Liver (tissue), 9 donors: ENCODE data around the gene RPL27A. TPM values are rescaled to one million over a fixed set of nuclear protein-coding genes. Genes with fewer than 3 reads are reported as not detected.

Experiments used
- DNase-seq: peaks from one replicate; pipeline ENCODE4 v3.0.0-alpha.2; 2017; ENCODE audit warnings: low spot score
- H3K27ac ChIP-seq, 2 donors: one replicate each; pipeline ENCODE4 v1.7.0; 2013; ENCODE audit warnings: inconsistent platforms in 2 of 2, low read length in 2 of 2, control low read depth in 1 of 2, low read depth in 1 of 2, mild to moderate bottlenecking in 1 of 2
- H3K27me3 ChIP-seq, 4 donors: one replicate each; pipeline versions ENCODE4 v1.6.1 to v1.7.0; 2013; ENCODE audit warnings: low read length in 3 of 4, inconsistent platforms in 1 of 4, mild to moderate bottlenecking in 1 of 4, moderate library complexity in 1 of 4; ENCODE audit not compliant: control insufficient read depth in 4 of 4, insufficient read depth in 4 of 4
- H3K36me3 ChIP-seq, 4 donors: one replicate each; pipeline versions ENCODE4 v1.6.1 to v1.7.0; 2013; ENCODE audit warnings: low read length in 3 of 4, mild to moderate bottlenecking in 3 of 4, low read depth in 1 of 4, moderate library complexity in 1 of 4; ENCODE audit not compliant: control insufficient read depth in 4 of 4, insufficient read depth in 3 of 4
- H3K4me1 ChIP-seq, 4 donors: one replicate each; pipeline versions ENCODE4 v1.6.1 to v1.7.0; 2013; ENCODE audit warnings: low read length in 3 of 4, mild to moderate bottlenecking in 3 of 4, moderate library complexity in 1 of 4; ENCODE audit not compliant: control insufficient read depth in 4 of 4, insufficient read depth in 4 of 4
- H3K4me3 ChIP-seq, 3 donors: one replicate each; pipeline versions ENCODE4 v1.6.1 to v1.7.0; 2013; ENCODE audit warnings: low read length in 3 of 3, control low read depth in 1 of 3, low read depth in 1 of 3, mild to moderate bottlenecking in 1 of 3
- H3K9ac ChIP-seq, 2 donors: one replicate each; pipeline ENCODE4 v1.7.0; 2013; ENCODE audit warnings: low read length in 2 of 2, mild to moderate bottlenecking in 2 of 2, moderate library complexity in 2 of 2, control low read depth in 1 of 2, low read depth in 1 of 2
- H3K9me3 ChIP-seq, 4 donors: one replicate each; pipeline versions ENCODE4 v1.6.1 to v1.7.0; 2013; ENCODE audit warnings: low read length in 3 of 4; ENCODE audit not compliant: control insufficient read depth in 4 of 4
- CTCF ChIP-seq: fragments of 150-350 bp; IDR thresholded peaks from 2 replicates; pipeline ENCODE4 v1.5.1; 2017; ENCODE audit warnings: improper control_type of control experiment, low read depth, low read length; ENCODE audit not compliant: missing input control
- EGR1 ChIP-seq, 2 donors: IDR thresholded peaks; 2 replicates each; pipeline ENCODE4 v1.6.1; 2016 to 2018; ENCODE audit warnings: antibody characterized with exemption in 2 of 2, low read depth in 2 of 2
- FOXA1 ChIP-seq: IDR thresholded peaks from 2 replicates; pipeline ENCODE4 v1.6.1; 2016; ENCODE audit warnings: antibody characterized with exemption
- FOXA2 ChIP-seq: IDR thresholded peaks from 2 replicates; pipeline ENCODE4 v1.6.1; 2016; ENCODE audit warnings: antibody characterized with exemption
- HNF4A ChIP-seq, 2 donors: conservative IDR thresholded peaks; 2 replicates each; pipeline ENCODE4 v1.6.1; 2016; ENCODE audit warnings: antibody characterized with exemption in 2 of 2, mild to moderate bottlenecking in 2 of 2
- HNF4G ChIP-seq: IDR thresholded peaks from 2 replicates; pipeline ENCODE4 v1.6.1; 2016; ENCODE audit warnings: antibody characterized with exemption
- JUND ChIP-seq, 2 donors: IDR thresholded peaks; 2 replicates each; pipeline ENCODE4 v1.6.1; 2016; ENCODE audit warnings: antibody characterized with exemption in 2 of 2
- MAX ChIP-seq: IDR thresholded peaks from 2 replicates; pipeline ENCODE4 v1.6.1; 2016; ENCODE audit warnings: antibody characterized with exemption
- NR2F2 ChIP-seq: IDR thresholded peaks from 2 replicates; pipeline ENCODE4 v1.6.1; 2016; ENCODE audit warnings: antibody characterized with exemption
- RAD21 ChIP-seq, 2 donors: IDR thresholded peaks; 2 replicates each; pipeline ENCODE4 v1.6.1; 2016; ENCODE audit warnings: antibody characterized with exemption in 2 of 2, mild to moderate bottlenecking in 2 of 2
- REST ChIP-seq: IDR thresholded peaks from 2 replicates; pipeline ENCODE4 v1.6.1; 2016; ENCODE audit warnings: antibody characterized with exemption, mild to moderate bottlenecking
- RXRA ChIP-seq, 2 donors: IDR thresholded peaks; 2 replicates each; pipeline ENCODE4 v1.6.1; 2017 to 2018; ENCODE audit warnings: antibody characterized with exemption in 2 of 2, mild to moderate bottlenecking in 1 of 2
- TAF1 ChIP-seq: conservative IDR thresholded peaks from 2 replicates; pipeline ENCODE4 v1.6.1; 2016; ENCODE audit warnings: antibody characterized with exemption, mild to moderate bottlenecking
- YY1 ChIP-seq: IDR thresholded peaks from 2 replicates; pipeline ENCODE4 v1.6.1; 2016; ENCODE audit warnings: antibody characterized with exemption, mild to moderate bottlenecking
- ZBTB33 ChIP-seq: IDR thresholded peaks from 2 replicates; pipeline ENCODE4 v1.6.1; 2016; ENCODE audit warnings: antibody characterized with exemption
- WGBS: extraction: QIAGEN DNeasy Blood & Tissue Kit; methylation state at CpG from one replicate; pipeline ENCODE4 v1.1.7; 2013; 5-methylcytosine and 5-hydroxymethylcytosine counted together
- polyA plus RNA-seq, 2 donors: library from polyadenylated mRNA; stranded (reverse) in 1 of 2; unstranded in 1 of 2; fragments of 200-250 nt in 1 of 2; fragments of >200 nt in 1 of 2; fragmentation: Nextera tagmentation in 1 of 2; extraction: Ambion mirVana in 1 of 2; gene quantifications; one replicate each; pipeline versions ENCODE4 v1.2.1 to v1.2.3, GENCODE V29; 2013 to 2015
- total RNA-seq, 2 donors: library from RNA; depleted of rRNA; stranded (reverse); fragments of >200 nt; gene quantifications; one replicate each; pipeline ENCODE4 v1.2.3, GENCODE V29; 2014
- donor health status: healthy.
- donor health status: healthy.
- donor health status: healthy.
- donor health status: healthy.
- donor health status: healthy.

Gene RPL27A
- total and polyA plus RNA-seq, 4 donors = 178 to 928 (median 570) TPM

- no peak overlapping the region for H3K27ac ChIP-seq
- no peak for DNase-seq
- TF ChIP-seq FOXA1 = no peak
- no peak for TF ChIP-seq JUND (IDR thresholded peaks at IDR 0.05)
- TF ChIP-seq TAF1 = no peak
- TF ChIP-seq ZBTB33 = no peak
- TF ChIP-seq MAX = no peak
- TF ChIP-seq YY1 = no peak
- no peak for TF ChIP-seq NR2F2
- no peak for TF ChIP-seq RXRA (IDR thresholded peaks at IDR 0.05)
- no peak for TF ChIP-seq EGR1 (IDR thresholded peaks at IDR 0.05; ENCODE audit: low read depth in 2 of 2)
- no peak for TF ChIP-seq CTCF
- no peak for TF ChIP-seq HNF4G
- TF ChIP-seq REST = no peak
- no peak for TF ChIP-seq FOXA2
- no peak for TF ChIP-seq RAD21 (IDR thresholded peaks at IDR 0.05)
- TF ChIP-seq HNF4A (conservative IDR thresholded peaks at IDR 0.05) = no peak
- no peak overlapping the region for H3K9ac ChIP-seq
- no peaks in the 10 kb centered on the region for H3K4me1 ChIP-seq
- no peak overlapping the region for H3K4me3 ChIP-seq
- H3K36me3 ChIP-seq = peaks cover 0 to 2% (median 0%) of the 10 kb centered on the region in 4 donors
- H3K27me3 ChIP-seq = no peaks in the 10 kb centered on the region
- 91% methylated on average over 15 of the region's 15 CpGs for WGBS
- no peaks in the 10 kb centered on the region for H3K9me3 ChIP-seq
These were observed 24.1 kb upstream of the RPL27A start for GRCh38 chr11:8658321-8659057.
